CD4-positive, alpha-beta T cell treated with Interleukin-17A for 1 hour (primary cell): ENCODE results near the gene NCAPG2.

Experiments
- DNase-seq: peaks from one replicate; pipeline ENCODE4 v3.0.0-alpha.2; 2020

Gene NCAPG2, protein sequence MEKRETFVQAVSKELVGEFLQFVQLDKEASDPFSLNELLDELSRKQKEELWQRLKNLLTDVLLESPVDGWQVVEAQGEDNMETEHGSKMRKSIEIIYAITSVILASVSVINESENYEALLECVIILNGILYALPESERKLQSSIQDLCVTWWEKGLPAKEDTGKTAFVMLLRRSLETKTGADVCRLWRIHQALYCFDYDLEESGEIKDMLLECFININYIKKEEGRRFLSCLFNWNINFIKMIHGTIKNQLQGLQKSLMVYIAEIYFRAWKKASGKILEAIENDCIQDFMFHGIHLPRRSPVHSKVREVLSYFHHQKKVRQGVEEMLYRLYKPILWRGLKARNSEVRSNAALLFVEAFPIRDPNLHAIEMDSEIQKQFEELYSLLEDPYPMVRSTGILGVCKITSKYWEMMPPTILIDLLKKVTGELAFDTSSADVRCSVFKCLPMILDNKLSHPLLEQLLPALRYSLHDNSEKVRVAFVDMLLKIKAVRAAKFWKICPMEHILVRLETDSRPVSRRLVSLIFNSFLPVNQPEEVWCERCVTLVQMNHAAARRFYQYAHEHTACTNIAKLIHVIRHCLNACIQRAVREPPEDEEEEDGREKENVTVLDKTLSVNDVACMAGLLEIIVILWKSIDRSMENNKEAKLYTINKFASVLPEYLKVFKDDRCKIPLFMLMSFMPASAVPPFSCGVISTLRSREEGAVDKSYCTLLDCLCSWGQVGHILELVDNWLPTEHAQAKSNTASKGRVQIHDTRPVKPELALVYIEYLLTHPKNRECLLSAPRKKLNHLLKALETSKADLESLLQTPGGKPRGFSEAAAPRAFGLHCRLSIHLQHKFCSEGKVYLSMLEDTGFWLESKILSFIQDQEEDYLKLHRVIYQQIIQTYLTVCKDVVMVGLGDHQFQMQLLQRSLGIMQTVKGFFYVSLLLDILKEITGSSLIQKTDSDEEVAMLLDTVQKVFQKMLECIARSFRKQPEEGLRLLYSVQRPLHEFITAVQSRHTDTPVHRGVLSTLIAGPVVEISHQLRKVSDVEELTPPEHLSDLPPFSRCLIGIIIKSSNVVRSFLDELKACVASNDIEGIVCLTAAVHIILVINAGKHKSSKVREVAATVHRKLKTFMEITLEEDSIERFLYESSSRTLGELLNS

DNA sequence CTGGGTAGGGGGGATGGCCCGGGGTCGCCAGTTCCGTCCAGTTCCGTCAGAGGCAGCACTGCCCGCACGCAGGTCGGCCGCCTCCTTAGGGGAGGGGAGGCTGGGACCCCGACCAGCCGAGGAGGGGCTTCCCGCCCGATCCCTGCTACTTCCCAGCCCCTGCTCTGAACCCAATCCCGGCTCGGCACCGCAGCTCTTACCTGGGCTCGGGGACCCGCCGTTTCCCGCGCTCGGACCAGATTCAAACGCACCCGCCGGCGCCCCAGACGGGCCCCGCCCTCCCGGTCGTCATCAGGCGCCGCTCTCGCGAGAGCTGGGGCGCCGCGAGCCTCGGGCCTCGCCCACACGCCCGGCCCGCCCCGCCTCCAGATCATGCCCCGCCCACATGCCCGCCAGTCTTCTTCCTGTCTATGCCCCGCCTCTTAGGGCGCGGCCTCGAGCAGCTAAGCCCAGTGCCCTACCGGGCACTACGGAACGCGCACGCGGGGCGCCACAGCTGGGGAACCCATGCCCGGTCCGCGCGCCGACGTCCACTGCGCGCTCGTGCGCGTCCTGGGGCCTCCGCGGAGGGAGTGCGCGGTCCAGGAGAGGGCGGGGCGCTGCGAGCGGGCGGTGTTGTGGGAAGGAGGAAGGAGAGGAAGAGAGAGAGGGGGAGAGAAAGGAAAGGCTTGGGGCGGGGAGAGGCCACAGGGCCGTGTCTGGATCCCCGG, at the start of gene NCAPG2:
TSS of gene NCAPG2 (minus strand) at position 281 of the 710 bp plus-strand sequence. CDS start 2,905 bp downstream, outside the sequence.
- DNase-seq, result peak; percentile 97

DNA sequence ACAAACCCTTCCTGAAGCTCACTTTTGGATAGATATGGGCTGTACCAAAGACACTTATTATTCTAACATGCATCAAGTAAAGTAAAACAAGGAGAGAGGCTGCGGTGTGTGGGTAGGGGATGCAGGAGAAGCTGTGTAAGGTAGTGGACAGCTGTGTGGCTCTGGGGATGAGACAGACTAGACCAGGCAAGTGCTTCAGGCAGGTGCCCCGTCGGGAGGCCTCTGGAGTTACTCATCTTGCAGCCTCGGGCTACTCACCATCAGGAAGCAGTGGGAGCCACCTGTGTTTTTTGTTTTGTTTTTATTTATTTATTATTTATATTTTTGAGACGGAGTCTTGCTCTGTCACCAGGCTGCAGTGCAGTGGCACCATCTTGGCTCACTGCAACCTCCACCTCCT, 49.3 kb upstream of the NCAPG2 start:
- DNase-seq, result no peak

DNA sequence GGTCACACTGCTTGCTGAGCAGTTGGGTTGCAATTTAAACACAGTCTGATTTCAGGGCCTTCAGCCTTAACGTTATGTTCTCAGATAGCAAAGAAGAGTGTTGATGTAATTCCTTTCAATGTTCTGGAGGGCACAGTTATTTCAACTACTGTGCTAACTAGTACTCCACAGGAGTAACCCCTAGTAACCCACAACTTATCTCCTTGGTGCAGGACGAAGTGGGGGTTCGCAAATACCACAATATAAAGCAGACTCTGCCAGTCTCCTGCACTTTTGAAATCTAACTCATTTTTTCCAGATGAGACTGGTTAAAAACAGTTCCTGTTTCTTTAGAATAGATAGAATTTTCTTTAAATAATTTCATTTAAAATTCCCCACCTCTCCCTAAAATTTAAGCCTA, 47.1 kb upstream of the NCAPG2 start:
- no peak for DNase-seq

DNA sequence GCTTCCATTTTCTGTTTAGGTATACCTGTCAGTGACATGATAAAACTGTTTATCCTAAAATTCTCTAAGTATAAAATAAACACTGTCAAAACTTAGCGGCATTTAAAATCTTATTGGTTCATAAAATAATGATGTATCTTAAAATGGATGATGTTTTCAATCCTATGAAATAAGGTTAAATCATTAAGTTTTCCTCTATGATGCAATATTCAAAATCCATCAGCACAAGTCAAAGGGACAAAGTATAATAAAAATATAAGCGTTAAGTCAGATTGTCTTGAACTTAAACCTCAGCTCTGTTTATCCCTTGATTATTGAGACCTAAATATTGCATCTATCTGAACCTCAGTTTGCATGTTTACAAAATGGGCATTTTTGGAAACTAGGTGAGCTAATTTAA, 46.6 kb upstream of the NCAPG2 start:
- DNase-seq, result no peak

DNA sequence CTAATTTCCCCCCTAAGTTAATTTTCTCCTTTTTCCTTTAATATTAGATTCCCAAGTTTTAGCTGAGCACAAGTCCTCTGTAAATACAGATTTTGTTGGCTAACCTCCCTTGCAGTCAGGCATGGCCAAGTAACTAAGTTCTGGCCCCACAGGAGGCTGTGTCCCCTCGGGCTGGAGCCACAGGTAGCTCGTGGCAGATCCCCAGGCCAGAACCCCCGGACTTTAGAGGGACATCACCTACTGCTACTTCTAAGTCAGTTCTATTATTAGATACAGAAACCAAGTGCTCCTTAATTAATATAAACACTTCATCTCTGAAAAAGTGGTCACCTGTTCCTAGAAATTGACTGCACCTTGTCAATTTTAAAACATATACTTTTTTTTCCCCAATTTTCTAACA, 46.1 kb upstream of the NCAPG2 start:
- no peak for DNase-seq

DNA sequence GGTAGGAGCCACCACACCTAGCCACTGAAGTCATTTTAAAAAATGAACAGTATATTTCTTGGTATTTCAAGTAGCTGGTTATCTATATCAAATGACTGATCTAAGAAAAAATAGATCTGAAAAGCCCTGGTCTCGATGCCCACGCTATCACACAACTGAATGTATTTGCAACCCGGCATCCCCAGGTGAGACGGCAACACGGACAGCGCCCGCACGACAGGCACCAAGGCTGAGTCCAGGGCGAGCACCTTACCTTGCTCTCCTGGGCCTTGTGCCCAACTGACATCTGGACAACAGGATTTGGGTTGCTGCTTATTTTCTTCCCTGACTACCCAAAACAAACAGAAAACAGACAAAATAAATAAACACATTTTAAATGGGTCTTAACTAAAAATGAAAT, 44.8 kb upstream of the NCAPG2 start:
- DNase-seq, result no peak

DNA sequence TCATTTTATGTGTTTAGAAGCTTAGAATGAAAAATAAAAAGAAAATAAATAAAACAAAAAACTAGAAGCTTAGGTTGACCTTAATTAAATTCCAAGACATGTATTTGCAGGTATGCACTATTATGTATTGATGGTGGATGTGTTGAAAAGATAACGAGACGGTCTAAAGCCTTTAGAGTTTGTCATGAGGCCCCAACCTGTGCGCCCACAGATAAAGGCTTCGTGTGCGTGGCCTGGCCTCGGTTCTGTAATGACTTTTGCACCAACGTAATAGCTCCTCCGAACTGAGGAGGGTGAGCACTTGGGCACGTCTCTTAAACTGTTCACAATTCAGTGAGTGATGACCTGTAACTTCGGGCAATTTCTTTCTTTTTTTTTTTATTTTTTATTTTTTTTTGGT, 43.7 kb upstream of the NCAPG2 start:
- DNase-seq, result no peak

DNA sequence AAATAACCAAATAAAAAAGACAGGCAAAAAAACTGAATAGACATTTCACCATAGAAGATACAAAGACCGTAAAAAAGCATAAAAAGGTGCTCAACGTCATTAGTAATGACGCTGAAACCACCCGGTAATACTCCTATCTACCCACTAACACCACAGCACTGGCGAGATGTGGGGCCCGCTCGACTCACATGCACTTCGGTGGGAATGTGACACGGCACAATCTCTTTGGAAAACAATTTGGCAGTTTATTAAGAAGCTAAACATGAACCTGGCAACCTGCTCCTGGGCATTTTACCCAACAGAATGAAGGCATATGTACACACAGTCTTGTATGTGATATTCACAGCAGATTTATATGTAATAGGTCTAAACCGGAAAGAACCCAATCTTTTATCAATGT, 42.8 kb upstream of the NCAPG2 start:
- DNase-seq, result no peak

DNA sequence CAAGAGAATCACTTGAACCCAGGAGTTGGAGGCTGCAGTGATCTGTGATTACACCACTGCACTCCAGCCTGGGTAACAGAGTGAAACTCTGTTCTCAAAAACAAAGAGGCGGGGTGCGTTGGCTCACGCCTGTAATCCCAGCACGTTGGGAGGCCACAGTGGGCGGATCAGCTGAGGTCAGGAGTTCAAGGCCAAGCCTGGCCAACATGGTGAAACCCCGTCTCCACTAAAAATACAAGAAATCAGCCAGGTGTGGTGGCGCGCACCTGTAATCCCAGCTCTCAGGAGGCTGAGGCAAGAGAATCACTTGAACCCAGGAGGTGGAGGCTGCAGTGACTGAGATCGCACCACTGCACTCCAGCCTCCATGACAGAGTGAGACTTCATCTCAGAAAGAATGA, 42.4 kb upstream of the NCAPG2 start:
- DNase-seq, result no peak

DNA sequence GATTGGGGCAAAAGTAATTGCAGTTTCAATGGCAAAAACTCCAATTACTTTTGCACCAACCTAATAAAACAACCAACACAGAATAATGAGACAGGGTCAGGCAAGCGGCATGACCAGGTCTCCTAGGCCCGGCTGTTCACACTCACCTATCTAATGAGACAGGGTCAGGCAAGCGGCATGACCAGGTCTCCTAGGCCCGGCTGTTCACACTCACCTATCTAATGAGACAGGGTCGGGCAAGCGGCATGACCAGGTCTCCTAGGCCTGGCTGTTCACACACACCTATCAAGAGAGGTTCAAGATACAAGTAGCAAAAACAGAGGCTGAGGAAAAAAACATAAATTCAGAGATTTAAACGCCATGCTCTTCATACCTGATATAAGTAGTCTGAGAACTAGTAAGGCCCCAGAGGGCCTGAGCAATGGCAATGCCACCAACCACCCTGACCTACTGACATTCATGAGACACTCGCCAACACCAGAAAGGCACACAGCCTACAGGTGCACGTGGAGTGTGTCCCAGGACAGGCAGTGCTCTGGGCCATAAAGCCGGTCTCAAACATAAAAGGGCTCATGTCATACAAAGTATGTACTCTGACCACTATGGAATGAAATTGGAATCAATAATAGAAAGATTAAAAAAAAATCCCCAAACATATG, 40.6 kb upstream of the NCAPG2 start:
- DNase-seq, result no peak

DNA sequence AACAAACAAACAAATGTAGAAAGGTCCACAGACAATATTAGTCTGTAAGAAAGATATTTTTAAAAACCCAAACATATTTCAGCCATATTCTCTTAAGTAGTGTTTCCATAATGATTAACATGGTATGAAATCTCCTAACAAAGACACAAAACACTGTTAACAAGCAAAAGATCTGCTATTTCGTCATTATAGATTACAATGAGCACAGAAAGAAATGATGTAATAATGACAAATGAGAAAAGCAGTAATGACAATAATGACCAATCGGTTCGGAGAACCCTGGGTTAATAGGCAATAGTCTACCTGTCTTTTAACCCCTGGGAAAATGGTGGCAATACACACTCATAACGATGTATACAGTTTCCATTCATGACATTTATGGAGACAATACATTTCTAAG, 39.5 kb upstream of the NCAPG2 start:
- DNase-seq, result no peak

DNA sequence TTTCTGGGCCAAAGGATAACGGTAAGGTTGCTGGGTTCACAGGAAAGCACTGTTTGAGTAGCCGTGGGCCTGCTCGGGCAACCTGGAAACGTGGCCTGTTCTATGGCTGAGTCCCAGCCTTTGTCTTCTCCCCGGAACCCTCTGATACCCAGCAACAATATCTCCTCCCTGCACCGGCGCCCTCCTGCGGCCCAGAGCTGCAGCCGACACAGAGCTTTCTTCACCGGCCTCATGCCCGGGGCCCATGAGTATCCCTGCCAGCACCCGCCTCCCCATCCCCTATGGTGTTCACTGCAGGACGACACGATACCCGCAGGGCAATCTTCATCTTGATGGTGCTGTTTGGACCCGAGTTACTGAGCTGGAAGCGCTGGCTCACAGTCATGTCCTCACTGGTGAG, 38.6 kb upstream of the NCAPG2 start:
- no peak for DNase-seq

DNA sequence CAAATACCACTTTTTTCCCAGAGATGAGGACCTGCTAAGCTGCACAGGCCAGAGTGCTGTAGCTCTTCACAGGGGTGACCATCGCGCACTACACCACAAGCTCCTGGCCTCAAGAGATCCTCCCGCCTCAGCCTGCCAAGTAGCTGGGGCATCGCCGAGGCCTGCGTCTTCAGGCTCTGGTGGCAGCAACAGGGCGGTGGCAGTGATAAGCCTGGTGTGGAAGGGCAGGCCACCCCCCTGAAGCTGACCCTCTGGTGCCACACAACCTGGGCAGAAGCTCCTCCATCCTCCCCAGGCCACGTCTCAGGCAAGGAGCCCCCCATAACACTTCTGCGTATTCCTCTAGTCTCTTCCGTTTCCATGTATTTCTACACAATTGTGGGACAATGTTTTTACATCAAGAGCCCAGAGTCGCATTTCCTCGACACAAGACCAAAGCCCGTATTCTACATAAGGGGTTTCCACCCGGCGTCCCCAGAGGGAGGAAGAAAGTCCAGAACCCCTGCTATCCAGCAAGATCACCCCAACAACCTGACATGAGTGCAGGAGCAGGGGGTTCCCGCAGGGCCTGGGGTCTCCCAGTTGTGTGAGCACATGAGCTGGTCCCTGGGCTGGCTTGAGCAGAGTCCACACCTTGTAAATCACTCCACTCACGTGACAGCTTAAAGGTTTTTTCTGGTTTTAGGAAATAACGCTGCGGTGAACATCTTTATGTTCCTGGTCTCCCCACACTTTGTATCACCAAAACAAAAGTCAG, 37.6 kb upstream of the NCAPG2 start:
- DNase-seq, result no peak

DNA sequence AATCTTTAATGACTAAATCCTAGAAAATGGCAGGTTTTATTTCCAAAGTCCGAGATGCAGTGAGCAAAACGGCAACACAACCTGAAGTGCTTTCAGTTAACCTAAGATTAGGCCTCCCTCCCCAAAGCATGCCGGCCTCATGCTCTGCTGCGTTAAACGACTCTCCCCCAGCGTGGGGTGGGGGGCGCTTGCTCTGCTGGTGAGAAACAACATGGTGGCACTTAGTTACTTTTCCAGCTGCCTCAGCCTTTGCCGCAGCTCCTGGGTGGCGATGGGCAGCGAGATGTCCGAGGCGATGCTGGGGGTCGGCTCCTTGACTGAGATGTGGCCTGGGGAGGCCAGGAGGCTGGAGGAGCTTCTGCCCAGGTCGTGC, 36.7 kb upstream of the NCAPG2 start:
- DNase-seq, result no peak

DNA sequence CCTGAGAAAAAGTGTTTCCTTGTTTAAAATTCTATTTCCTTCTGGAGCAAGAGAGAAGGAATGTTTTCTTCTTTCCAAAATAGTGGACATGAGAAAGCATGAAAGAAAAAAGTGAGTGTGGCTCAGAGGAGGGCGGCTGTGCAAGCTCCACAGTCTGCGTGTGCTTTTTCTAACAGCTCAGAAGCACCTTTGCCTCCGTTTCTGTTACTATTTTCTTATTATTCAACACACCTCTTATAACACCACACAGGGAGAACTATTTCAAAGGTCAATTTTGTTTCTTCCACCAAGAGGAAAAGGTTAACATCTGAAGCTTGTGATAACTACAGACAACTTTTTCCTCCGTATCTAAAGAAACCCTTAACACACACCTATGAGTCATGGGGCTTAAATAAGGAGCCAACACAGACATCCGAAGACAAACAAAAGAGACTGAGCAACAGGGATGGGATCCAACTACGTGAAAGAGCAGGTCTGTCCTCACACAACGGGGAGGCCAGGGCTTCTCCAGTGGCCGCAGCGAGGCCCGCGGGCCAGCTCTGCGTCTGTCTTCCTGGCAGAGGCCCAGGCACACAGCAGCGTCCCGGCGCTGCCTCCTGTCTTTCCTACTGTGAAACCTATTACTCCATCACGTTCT, 36.2 kb upstream of the NCAPG2 start:
- DNase-seq, result no peak

DNA sequence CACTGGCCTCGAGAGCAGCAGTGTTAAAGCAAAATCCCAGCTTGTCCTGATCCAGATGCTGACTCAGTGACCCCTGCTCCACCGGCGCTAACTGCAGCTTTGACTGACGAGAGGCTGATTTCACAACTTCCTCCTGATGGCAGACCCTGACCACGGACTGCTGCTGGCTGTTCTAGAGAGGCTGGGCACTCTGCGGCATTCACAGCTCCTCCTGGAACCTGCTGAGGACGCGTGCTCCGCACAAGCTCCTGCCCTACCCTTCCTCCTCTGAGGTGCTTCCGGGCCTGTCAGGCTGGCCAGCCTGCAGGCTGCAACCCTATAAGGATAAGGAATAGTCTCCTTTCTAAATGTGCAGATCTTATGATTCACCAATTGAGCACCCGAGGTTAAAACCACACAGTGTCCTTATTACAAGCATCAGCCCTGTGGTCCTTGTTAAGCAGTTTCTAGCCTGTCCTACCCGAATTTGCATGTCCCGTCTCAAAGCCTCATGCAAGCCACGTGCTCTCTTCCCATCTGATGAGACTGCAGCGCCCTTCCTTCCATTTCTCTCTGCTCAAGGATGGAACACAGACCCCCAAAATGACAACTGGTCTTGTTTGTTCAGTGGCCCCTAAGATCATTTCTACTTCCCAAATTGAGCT, 35.5 kb upstream of the NCAPG2 start:
- no peak for DNase-seq

DNA sequence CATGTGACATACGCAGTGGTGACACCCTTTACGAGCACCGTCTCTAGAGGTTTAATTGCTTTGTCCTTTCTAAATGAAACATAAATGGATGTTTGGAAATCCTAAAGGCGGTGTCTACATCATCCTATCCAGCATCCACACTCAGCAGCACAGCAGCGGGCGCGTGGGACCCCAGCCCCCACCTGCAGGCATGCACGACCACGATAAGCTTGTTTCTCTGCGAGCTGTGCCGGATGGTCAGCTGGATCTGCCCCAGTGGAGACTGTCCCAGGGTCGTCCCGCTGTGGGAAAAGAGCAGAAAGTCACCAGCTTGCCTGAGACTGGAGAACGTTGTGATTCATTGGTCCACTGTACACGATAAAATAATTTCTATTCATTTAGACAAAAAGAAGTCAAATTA, 34.2 kb upstream of the NCAPG2 start:
- DNase-seq, result no peak

DNA sequence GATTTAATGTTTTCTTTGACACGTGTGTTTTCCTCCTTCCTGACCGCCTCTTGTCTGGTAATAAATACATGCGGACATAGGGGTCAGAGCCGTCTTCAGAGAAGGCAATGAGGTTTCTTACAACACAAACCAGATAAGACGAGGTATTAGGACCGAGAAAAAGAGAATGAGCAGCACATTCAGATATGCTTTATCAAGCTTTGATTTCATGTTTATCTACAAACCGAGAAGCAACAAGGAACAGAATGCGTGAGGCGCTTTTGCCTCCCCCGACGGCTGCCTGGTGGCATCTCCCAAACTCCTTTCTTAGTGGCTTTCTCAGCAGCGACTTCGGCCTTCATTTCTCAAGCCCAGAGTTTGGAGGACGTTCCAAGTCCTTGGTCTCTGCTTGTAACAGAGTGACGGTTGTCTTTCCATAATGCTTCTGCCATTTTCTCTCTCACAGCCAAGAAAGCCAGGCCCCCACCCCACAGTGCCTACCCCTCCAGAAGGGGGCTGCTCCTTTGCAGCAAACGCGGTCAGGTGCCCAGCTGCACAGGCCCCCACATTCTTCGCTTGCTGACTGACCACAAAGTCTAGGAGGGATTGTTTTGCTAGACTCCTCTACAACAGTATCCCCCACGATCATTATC, 32.6 kb upstream of the NCAPG2 start:
- DNase-seq, result no peak

DNA sequence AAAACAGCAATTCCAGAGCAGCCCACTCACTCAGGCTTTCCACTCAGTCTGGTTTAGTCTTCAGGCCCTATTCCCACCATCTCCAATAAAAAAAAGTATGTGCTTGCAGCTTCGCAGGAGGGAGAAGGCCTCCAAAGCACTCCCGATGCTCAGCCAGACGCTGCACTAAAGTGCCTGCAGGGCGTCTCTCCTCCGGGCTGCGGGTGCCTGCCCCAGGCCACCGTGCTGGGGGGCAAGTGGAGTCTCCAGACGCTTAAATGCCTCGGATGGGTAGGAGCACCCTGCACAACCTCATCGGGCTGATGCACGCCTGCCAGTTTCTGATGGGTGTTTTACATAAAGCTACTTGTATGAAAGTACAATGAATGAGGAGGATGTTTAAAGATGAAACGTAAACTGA, 31.3 kb upstream of the NCAPG2 start:
- DNase-seq, result no peak

DNA sequence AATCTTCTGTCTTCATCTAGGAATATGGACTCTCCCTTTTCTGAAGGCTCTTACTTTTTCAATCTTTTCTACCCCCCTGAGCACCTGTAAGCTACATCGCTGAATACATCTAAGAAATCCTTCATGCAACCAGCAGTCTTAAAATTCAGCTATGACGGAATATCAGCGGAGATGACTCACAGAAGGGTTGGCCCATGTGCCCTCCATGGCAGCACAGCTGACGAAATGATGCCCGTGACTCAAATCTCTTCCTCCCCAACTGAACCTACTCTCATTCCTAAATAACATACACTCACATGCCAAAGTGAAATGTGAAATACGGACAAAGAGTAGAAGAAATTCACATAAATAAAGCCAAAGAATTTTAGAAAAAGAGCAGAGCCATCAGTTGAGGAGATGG, 30.3 kb upstream of the NCAPG2 start:
- no peak for DNase-seq
